ENCODE measurements around the gene B3GNT3. TPM values are rescaled to one million over a fixed set of nuclear protein-coding genes. Genes with fewer than 3 reads are reported as not detected.

B3GNT3 gene
- total RNA-seq, 1 donor from 2014 or later: 0.36 TPM

DNA sequence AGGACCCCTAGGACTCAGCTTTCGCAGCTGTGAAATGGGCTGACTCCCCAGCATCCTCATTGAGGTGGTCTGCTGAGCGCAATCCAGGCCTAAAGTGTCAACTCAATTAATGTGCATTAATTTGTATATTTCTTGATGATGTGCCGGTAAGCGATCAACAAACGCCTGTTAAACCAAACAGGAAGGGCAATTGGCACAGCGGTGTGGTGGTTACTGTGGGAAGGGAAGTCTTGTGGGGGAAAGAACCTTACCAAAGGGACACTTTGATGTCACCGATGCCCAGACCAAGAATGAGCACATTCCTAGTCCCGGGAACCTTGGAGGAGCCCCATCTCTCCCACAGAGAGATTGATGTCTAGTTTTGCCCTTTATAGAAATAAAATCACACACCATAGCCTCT lies 51.2 kb downstream of the B3GNT3 start:
- no peak for TF ChIP-seq EZH2 (IDR thresholded peaks at IDR 0.05; ENCODE audit: insufficient read depth, low read length)
- TF ChIP-seq, protein P1, sequence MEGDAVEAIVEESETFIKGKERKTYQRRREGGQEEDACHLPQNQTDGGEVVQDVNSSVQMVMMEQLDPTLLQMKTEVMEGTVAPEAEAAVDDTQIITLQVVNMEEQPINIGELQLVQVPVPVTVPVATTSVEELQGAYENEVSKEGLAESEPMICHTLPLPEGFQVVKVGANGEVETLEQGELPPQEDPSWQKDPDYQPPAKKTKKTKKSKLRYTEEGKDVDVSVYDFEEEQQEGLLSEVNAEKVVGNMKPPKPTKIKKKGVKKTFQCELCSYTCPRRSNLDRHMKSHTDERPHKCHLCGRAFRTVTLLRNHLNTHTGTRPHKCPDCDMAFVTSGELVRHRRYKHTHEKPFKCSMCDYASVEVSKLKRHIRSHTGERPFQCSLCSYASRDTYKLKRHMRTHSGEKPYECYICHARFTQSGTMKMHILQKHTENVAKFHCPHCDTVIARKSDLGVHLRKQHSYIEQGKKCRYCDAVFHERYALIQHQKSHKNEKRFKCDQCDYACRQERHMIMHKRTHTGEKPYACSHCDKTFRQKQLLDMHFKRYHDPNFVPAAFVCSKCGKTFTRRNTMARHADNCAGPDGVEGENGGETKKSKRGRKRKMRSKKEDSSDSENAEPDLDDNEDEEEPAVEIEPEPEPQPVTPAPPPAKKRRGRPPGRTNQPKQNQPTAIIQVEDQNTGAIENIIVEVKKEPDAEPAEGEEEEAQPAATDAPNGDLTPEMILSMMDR (IDR thresholded peaks at IDR 0.05; ENCODE audit: insufficient read depth, low read depth, low read length): no peak
- no peak overlapping the region for H3K4me3 ChIP-seq (ENCODE audit: insufficient read depth, low read depth, low read length)
- no peak overlapping the region for H3K9ac ChIP-seq (ENCODE audit: low read length)
- Mint-ChIP-seq H3K4me1 (ENCODE audit: low read depth, unreplicated experiment) (peaks cover 6% of the 10 kb centered on the region), H3K4me3 (ENCODE audit: unreplicated experiment) (no peak overlapping the region), H3K9me3 (ENCODE audit: unreplicated experiment) (no peaks in the 10 kb centered on the region), H3K27ac (ENCODE audit: unreplicated experiment) (no peak overlapping the region), H3K36me3 (ENCODE audit: low read depth, unreplicated experiment) (peaks cover 3% of the 10 kb centered on the region), H3K27me3 (ENCODE audit: low read depth, unreplicated experiment) (peaks cover 7% of the 10 kb centered on the region)
- peaks cover 11% of the 10 kb centered on the region for H3K4me1 ChIP-seq (ENCODE audit: insufficient read depth, low read length)
- DNase-seq (ENCODE audit: low read depth) (no peak), FAIRE-seq (no peak)
- no peaks in the 10 kb centered on the region for H3K9me3 ChIP-seq (ENCODE audit: insufficient read depth, low read depth, low read length)
- no peak overlapping the region for H2AFZ ChIP-seq (ENCODE audit: low read depth, low read length)
- no peaks in the 10 kb centered on the region for H4K20me1 ChIP-seq (ENCODE audit: insufficient read depth, low read length)
- no peak overlapping the region for H3K27ac ChIP-seq (ENCODE audit: low read depth, low read length)
- no peaks in the 10 kb centered on the region for H3K27me3 ChIP-seq (ENCODE audit: insufficient read depth, low read length)
- no peak overlapping the region for H3K4me2 ChIP-seq (ENCODE audit: low read length)
- H3K79me2 ChIP-seq (ENCODE audit: insufficient read depth, low read length): no peaks in the 10 kb centered on the region
- H3K36me3 ChIP-seq (ENCODE audit: insufficient read depth, low read length): no peaks in the 10 kb centered on the region

GRCh38 chr19:17847538-17848366 lies 52.8 kb downstream of the B3GNT3 start, which contains the start of gene JAK3:
TSS of gene JAK3 (minus strand) at chr19:17847982. CDS start at chr19:17844417, 3,565 bp downstream.
- Histone ChIP-seq H3K79me2 (ENCODE audit: insufficient read depth, low read length) (no peaks in the 10 kb centered on the region), H3K27ac (ENCODE audit: low read depth, low read length) (no peak within 1 kb of the TSS), H4K20me1 (ENCODE audit: insufficient read depth, low read length) (no peaks in the 10 kb centered on the region), H3K4me3 (ENCODE audit: insufficient read depth, low read depth, low read length) (peak within 1 kb of the TSS; percentile 46), H3K9me3 (ENCODE audit: insufficient read depth, low read depth, low read length) (no peaks in the 10 kb centered on the region), H3K9ac (ENCODE audit: low read length) (peak within 1 kb of the TSS; percentile 73), H3K4me1 (ENCODE audit: insufficient read depth, low read length) (peaks cover 11% of the 10 kb centered on the region), H3K4me2 (ENCODE audit: low read length) (peak within 1 kb of the TSS; percentile 86), H3K27me3 (ENCODE audit: insufficient read depth, low read length) (no peaks in the 10 kb centered on the region), H3K36me3 (ENCODE audit: insufficient read depth, low read length) (no peaks in the 10 kb centered on the region), H2AFZ (ENCODE audit: low read depth, low read length) (peak within 1 kb of the TSS; percentile 77)
- H3K27ac Mint-ChIP-seq (ENCODE audit: unreplicated experiment): no peak within 1 kb of the TSS
- no peak for DNase-seq (ENCODE audit: low read depth)
- no peak for FAIRE-seq
- TF ChIP-seq, protein P1 (IDR thresholded peaks at IDR 0.05; ENCODE audit: insufficient read depth, low read depth, low read length): no peak
- TF ChIP-seq EZH2 (IDR thresholded peaks at IDR 0.05; ENCODE audit: insufficient read depth, low read length): no peak
- no peaks in the 10 kb centered on the region for H3K9me3 Mint-ChIP-seq (ENCODE audit: unreplicated experiment)
- peaks cover 6% of the 10 kb centered on the region for H3K4me1 Mint-ChIP-seq (ENCODE audit: low read depth, unreplicated experiment)
- no peak within 1 kb of the TSS for H3K4me3 Mint-ChIP-seq (ENCODE audit: unreplicated experiment)
- peaks cover 3% of the 10 kb centered on the region for H3K36me3 Mint-ChIP-seq (ENCODE audit: low read depth, unreplicated experiment)
- peaks cover 5% of the 10 kb centered on the region for H3K27me3 Mint-ChIP-seq (ENCODE audit: low read depth, unreplicated experiment)

Data from astrocyte (in vitro differentiated cells and primary cell).